ENCODE results near the gene EYA2.
A peak's percentile ranks its signal among the peaks of the same experiment; 100 is the strongest.

The EYA2 gene

DNA sequence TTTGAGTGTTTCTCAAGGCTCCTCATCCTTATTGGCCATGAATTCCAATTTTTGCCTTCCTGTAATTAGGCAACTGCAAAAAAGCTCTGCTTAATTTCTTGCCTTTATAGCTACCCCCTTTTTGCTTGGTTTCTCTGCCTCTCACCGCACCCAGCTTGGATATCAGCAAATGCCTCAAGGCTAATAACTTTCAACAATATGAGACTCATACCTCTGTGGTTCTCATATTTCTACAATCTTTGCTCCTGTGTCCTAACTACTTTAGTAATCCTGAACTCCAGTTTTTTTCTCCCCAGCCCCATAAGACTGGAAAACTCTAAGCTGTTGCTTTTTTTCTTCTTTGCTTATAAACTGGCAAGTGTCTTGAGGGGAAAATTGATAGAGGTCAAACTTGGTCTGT is 88.8 kb downstream of the EYA2 start:
- Histone ChIP-seq H3K27me3 (ENCODE audit: control insufficient read depth, insufficient read depth, low read length) (no peaks in the 10 kb centered on the region), H3K4me3 (ENCODE audit: low read depth, low read length) (no peak overlapping the region), H3K27ac (ENCODE audit: low read depth, low read length) (no peak overlapping the region), H3K4me1 (ENCODE audit: control insufficient read depth, insufficient read depth, low read length) (peaks cover 10% of the 10 kb centered on the region; the same call in 1 of the 2 replicates), H3K36me3 (ENCODE audit: control insufficient read depth, insufficient read depth, low read length) (no peaks in the 10 kb centered on the region), H3K9me3 (ENCODE audit: control insufficient read depth, insufficient read depth, low read length) (no peaks in the 10 kb centered on the region), H3K9ac (ENCODE audit: low read depth, low read length) (no peak overlapping the region)

DNA sequence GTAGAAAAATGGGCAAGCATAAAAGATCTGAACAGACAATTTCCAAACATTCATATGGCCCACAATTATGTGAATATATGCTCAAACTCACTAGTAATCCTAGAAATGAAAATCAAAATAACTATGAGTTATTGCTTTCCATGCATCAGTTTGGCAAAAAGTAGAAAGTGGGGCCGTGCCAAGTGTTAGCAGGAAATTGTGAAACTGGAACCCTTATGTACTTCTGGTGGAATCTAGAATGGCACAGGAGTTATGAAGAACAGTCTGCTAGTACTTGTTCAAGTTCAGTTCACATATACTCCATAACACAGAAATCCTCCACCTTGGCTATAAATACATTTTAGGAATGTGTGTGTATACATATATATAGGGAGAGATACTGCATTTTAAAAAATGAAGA is 89.8 kb downstream of the EYA2 start:
- H3K27ac ChIP-seq (ENCODE audit: low read depth, low read length), result no peak overlapping the region
- H3K27me3 ChIP-seq (ENCODE audit: control insufficient read depth, insufficient read depth, low read length), result no peaks in the 10 kb centered on the region
- no peak overlapping the region for H3K4me3 ChIP-seq (ENCODE audit: low read depth, low read length)
- H3K36me3 ChIP-seq (ENCODE audit: control insufficient read depth, insufficient read depth, low read length), result no peaks in the 10 kb centered on the region
- peaks cover 4% of the 10 kb centered on the region; the same call in 1 of the 2 replicates for H3K4me1 ChIP-seq (ENCODE audit: control insufficient read depth, insufficient read depth, low read length)
- no peaks in the 10 kb centered on the region for H3K9me3 ChIP-seq (ENCODE audit: control insufficient read depth, insufficient read depth, low read length)
- no peak overlapping the region for H3K9ac ChIP-seq (ENCODE audit: low read depth, low read length)

DNA sequence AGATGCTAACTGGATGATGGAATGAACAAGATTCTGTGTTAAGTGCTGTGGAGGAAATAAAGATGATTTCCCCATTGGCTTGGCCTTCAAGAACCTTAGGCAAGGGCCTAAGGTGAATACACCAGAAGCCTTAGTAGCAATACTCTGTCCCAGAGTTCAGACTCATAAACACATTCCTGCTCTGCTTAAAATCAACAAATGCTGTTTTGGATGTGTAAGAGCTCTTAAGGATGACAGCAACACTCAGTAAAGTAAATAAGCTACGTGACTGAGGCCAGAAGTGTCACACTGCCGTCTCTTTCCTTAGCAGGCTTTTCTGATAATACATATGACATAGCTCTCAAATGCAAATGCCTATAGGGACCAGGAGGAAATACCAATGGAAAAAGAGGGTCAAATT is 90.6 kb downstream of the EYA2 start:
- Histone ChIP-seq H3K9ac (ENCODE audit: low read depth, low read length) (no peak overlapping the region), H3K9me3 (ENCODE audit: control insufficient read depth, insufficient read depth, low read length) (no peaks in the 10 kb centered on the region), H3K4me3 (ENCODE audit: low read depth, low read length) (no peak overlapping the region), H3K27me3 (ENCODE audit: control insufficient read depth, insufficient read depth, low read length) (no peaks in the 10 kb centered on the region), H3K36me3 (ENCODE audit: control insufficient read depth, insufficient read depth, low read length) (no peaks in the 10 kb centered on the region), H3K4me1 (ENCODE audit: control insufficient read depth, insufficient read depth, low read length) (peaks cover 4% of the 10 kb centered on the region), H3K27ac (ENCODE audit: low read depth, low read length) (no peak overlapping the region)

DNA sequence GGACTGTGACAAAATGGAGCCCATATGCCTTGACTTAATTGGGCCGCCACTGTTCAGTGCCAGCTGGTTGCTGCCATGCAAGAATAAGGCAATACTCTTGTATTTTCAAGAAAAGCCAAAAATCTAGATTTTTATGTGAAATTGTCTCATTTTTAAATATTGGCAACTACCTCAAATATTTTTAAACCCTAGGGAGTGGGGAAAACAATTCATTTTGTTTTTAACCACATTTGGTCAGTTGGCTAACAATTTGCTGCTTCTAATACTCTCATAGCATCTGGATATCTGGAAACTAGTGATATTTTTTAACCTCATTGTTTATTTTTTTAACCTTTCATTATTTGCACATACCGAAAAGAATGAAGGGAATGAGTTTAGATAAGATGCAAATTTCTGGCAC is 91.0 kb downstream of the EYA2 start:
- no peak overlapping the region for H3K9ac ChIP-seq (ENCODE audit: low read depth, low read length)

DNA sequence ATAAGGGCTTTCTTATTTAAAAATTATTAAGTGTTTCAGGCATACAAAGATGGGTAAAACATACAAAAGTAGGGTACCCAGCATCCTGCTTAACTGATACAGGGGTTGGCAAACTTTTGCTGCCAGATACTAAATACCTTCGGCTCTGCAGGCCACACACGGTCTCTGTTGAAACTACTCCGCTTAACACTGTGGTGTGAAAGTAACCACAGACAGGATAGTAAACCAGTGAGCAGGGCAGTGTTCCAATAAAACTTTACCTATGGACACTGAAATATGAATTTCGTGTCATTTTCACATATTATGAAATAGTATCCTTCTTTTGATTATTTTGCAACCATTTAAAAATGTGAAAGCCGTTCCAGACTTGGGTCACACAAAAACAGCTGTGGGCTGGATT is 92.4 kb downstream of the EYA2 start:
- H3K9ac ChIP-seq (ENCODE audit: low read depth, low read length), result no peak overlapping the region
- H3K4me3 ChIP-seq (ENCODE audit: low read depth, low read length), result no peak overlapping the region
- H3K27me3 ChIP-seq (ENCODE audit: control insufficient read depth, insufficient read depth, low read length), result no peaks in the 10 kb centered on the region
- peaks cover 15% of the 10 kb centered on the region for H3K4me1 ChIP-seq (ENCODE audit: control insufficient read depth, insufficient read depth, low read length)
- no peaks in the 10 kb centered on the region for H3K9me3 ChIP-seq (ENCODE audit: control insufficient read depth, insufficient read depth, low read length)
- no peak overlapping the region for H3K27ac ChIP-seq (ENCODE audit: low read depth, low read length)
- H3K36me3 ChIP-seq (ENCODE audit: control insufficient read depth, insufficient read depth, low read length), result no peaks in the 10 kb centered on the region

More for the DNA sequence above, 91.0 kb downstream of the EYA2 start:
- no peaks in the 10 kb centered on the region for H3K27me3 ChIP-seq (ENCODE audit: control insufficient read depth, insufficient read depth, low read length)
- no peak overlapping the region for H3K4me3 ChIP-seq (ENCODE audit: low read depth, low read length)
- peaks cover 8% of the 10 kb centered on the region for H3K4me1 ChIP-seq (ENCODE audit: control insufficient read depth, insufficient read depth, low read length)
- H3K9me3 ChIP-seq (ENCODE audit: control insufficient read depth, insufficient read depth, low read length), result no peaks in the 10 kb centered on the region
- no peaks in the 10 kb centered on the region for H3K36me3 ChIP-seq (ENCODE audit: control insufficient read depth, insufficient read depth, low read length)
- H3K27ac ChIP-seq (ENCODE audit: low read depth, low read length), result no peak overlapping the region

DNA sequence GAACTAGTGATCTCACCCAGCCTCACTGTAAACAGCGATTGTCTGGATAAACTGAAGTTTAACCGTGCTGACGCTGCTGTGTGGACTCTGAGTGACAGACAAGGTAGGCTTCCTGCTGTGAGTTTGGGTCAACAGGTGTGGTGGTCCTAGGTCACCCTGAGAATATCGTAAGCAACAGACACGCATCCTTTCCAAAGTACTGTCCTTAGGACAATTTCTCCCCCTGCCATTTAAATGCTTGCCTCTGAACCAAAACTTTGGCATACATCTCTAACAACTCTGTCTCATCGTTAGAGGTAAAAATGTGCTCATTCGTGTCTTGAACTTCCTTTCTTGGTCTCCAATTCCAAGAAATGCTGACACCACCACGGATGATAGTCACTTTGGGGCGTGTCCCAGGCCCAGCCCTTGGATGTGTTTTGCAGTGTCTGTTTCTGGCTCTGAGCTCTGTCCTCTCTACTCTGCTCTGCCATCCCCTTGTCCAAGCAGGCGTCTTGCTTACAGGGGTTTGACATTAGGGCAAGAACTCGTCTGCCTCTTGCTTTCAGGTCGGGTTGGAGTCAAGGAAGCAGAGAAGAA is 95.5 kb downstream of the EYA2 start:
- H3K4me1 ChIP-seq (ENCODE audit: control insufficient read depth, insufficient read depth, low read length), result peaks cover 35% of the 10 kb centered on the region
- H3K36me3 ChIP-seq (ENCODE audit: control insufficient read depth, insufficient read depth, low read length), result no peaks in the 10 kb centered on the region
- H3K27ac ChIP-seq (ENCODE audit: low read depth, low read length), result no peak overlapping the region
- no peaks in the 10 kb centered on the region for H3K9me3 ChIP-seq (ENCODE audit: control insufficient read depth, insufficient read depth, low read length)
- H3K4me3 ChIP-seq (ENCODE audit: low read depth, low read length), result no peak overlapping the region
- no peak overlapping the region for H3K9ac ChIP-seq (ENCODE audit: low read depth, low read length)
- no peaks in the 10 kb centered on the region for H3K27me3 ChIP-seq (ENCODE audit: control insufficient read depth, insufficient read depth, low read length)

DNA sequence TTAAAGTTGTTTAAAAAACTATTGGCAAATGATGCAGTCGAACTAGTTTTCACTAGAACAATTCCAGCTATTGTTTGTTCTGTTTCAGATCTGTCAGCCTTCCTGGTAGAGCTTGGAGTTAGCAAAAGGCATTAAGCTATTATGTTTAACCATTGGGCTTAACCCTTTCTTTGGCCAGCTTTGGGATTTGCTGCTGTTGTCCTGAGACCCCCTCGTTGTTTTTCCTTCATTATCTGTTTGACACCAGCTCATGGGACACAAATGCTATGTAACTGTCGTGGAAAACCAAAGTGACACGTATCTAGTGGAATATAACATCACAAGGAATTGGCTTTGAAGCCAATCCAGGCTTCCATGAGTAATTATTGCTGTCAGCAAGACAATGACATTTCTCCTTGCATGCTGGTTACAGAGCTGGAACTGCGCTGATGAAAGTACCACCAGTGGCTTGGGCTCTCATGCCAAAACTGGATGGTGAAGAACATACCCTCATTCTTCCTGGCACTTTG is 96.0 kb downstream of the EYA2 start:
- Histone ChIP-seq H3K36me3 (ENCODE audit: control insufficient read depth, insufficient read depth, low read length) (no peaks in the 10 kb centered on the region), H3K27me3 (ENCODE audit: control insufficient read depth, insufficient read depth, low read length) (no peaks in the 10 kb centered on the region), H3K4me1 (ENCODE audit: control insufficient read depth, insufficient read depth, low read length) (peaks cover 39% of the 10 kb centered on the region), H3K9me3 (ENCODE audit: control insufficient read depth, insufficient read depth, low read length) (no peaks in the 10 kb centered on the region), H3K27ac (ENCODE audit: low read depth, low read length) (no peak overlapping the region), H3K4me3 (ENCODE audit: low read depth, low read length) (no peak overlapping the region), H3K9ac (ENCODE audit: low read depth, low read length) (no peak overlapping the region)

DNA sequence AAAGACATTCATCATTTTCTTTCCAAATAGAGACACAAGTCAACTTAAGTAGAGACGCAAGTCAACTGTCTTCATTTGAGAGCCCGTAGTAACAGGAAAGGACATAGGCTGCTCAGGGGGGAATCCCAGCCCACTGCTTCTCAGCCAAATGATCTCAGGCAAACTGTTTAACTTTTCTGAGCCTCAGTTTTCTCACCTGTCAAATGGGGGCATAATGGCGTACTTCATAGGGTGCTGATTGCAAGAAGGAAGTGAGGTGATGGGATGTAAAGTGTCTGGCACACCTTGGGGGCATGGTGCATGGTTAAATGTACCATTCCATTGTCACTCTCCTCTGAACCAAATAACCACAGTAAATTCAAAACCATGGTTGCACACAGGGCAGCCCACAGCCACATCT is 96.5 kb downstream of the EYA2 start:
- Histone ChIP-seq H3K4me3 (ENCODE audit: low read depth, low read length) (no peak overlapping the region), H3K27me3 (ENCODE audit: control insufficient read depth, insufficient read depth, low read length) (no peaks in the 10 kb centered on the region), H3K36me3 (ENCODE audit: control insufficient read depth, insufficient read depth, low read length) (no peaks in the 10 kb centered on the region), H3K4me1 (ENCODE audit: control insufficient read depth, insufficient read depth, low read length) (peaks cover 44% of the 10 kb centered on the region), H3K9ac (ENCODE audit: low read depth, low read length) (no peak overlapping the region), H3K9me3 (ENCODE audit: control insufficient read depth, insufficient read depth, low read length) (no peaks in the 10 kb centered on the region), H3K27ac (ENCODE audit: low read depth, low read length) (no peak overlapping the region)

DNA sequence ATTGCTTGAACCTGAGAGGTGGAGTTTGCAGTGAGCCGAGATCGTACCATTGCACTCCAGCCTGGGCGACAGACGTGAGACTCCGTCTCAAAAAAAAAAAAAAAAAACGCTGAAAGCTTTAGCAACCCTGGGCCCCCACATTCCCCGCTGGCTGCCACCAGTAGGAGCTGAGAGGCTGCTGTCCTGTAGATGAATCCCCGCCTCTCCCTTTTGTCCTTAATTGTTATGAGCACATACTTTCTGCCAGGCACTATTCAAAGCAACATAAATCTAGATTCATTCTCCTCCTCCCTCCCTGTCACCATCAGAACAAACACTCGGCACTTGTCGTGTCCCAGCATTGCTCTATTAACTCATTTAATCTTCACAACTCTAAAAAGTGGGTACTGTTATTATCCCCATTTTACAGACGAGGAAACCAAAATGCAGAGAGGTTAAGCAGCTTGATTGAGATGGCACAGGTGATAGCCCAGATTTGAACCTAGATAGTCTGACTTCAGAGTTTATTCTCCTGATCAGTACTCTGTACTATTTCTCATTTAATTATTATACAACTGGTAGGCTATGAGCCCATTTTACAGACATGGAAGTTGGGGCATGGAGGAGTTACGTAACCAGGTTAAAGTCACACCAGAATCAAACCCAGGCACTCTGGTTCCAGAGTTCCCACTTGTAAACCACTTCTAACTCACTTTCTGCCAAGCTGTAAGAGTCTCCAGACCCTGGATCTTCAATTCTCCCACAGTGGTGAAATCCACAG is 97.4 kb downstream of the EYA2 start:
- peak overlapping the region; percentile 46 for H3K27ac ChIP-seq (ENCODE audit: low read depth, low read length)
- peaks cover 48% of the 10 kb centered on the region for H3K4me1 ChIP-seq (ENCODE audit: control insufficient read depth, insufficient read depth, low read length)
- H3K9ac ChIP-seq (ENCODE audit: low read depth, low read length), result no peak overlapping the region
- H3K36me3 ChIP-seq (ENCODE audit: control insufficient read depth, insufficient read depth, low read length), result no peaks in the 10 kb centered on the region
- H3K27me3 ChIP-seq (ENCODE audit: control insufficient read depth, insufficient read depth, low read length), result no peaks in the 10 kb centered on the region
- H3K9me3 ChIP-seq (ENCODE audit: control insufficient read depth, insufficient read depth, low read length), result no peaks in the 10 kb centered on the region
- H3K4me3 ChIP-seq (ENCODE audit: low read depth, low read length), result no peak overlapping the region

DNA sequence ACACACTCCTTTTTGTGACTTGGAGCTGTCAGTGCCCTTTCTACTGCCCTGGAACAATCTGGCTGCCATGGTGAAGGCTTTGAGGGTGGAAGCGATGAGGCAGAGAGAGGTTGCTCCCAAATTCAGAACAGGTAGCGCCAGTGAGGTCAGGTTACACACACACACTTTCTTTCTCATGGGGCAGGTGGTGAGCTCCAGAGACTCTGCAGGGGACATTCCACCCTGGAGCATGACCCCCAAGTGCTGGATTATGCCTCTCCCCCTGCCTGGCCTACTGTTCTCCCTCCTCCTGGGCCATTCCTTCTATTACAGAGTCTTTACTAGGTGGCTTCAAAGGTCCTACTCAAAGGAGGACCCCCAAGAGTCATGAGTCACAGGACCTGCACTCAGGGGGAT is 98.0 kb downstream of the EYA2 start:
- Histone ChIP-seq H3K27ac (ENCODE audit: low read depth, low read length) (peak overlapping the region; percentile 46), H3K9ac (ENCODE audit: low read depth, low read length) (no peak overlapping the region), H3K9me3 (ENCODE audit: control insufficient read depth, insufficient read depth, low read length) (no peaks in the 10 kb centered on the region), H3K4me1 (ENCODE audit: control insufficient read depth, insufficient read depth, low read length) (peaks cover 48% of the 10 kb centered on the region), H3K4me3 (ENCODE audit: low read depth, low read length) (no peak overlapping the region), H3K27me3 (ENCODE audit: control insufficient read depth, insufficient read depth, low read length) (no peaks in the 10 kb centered on the region), H3K36me3 (ENCODE audit: control insufficient read depth, insufficient read depth, low read length) (no peaks in the 10 kb centered on the region)

DNA sequence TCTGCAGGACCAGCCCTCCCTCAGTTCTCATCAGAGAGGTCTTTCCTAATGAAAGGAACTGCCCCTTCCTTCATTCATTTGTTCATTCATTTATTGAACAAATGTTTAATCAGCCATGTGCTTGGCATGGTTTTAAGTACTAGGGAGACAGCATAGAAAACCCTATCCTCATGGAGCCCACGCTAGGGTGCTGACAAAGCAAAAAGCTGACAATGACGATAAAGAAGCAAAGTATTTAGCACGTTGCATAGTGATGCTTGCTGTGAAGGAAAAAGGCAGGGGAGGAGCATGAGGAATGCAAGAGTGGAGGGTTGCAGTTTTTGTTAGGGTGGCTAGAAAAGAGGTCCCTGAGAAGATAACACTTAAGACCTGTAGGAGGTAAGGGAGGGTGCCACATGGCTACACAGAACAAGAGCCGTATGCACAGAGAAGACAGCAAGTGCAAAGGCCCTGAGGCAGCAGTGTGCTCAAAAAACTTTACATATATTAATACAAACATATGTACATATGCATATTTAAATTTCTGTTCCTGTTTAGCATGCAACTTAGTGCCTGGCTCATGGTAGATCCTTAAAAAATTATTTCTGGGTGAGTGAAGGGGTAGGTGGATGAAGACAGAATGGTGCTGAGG is 98.9 kb downstream of the EYA2 start:
- H3K4me1 ChIP-seq (ENCODE audit: control insufficient read depth, insufficient read depth, low read length), result peaks cover 51% of the 10 kb centered on the region
- no peaks in the 10 kb centered on the region for H3K27me3 ChIP-seq (ENCODE audit: control insufficient read depth, insufficient read depth, low read length)
- H3K9ac ChIP-seq (ENCODE audit: low read depth, low read length), result no peak overlapping the region
- H3K4me3 ChIP-seq (ENCODE audit: low read depth, low read length), result no peak overlapping the region
- H3K9me3 ChIP-seq (ENCODE audit: control insufficient read depth, insufficient read depth, low read length), result no peaks in the 10 kb centered on the region
- no peak overlapping the region for H3K27ac ChIP-seq (ENCODE audit: low read depth, low read length)
- H3K36me3 ChIP-seq (ENCODE audit: control insufficient read depth, insufficient read depth, low read length), result no peaks in the 10 kb centered on the region

All from HUES48 (cell line).